ENCODE measurements around the gene C2.
A peak's percentile ranks its signal among the peaks of the same experiment; 100 is the strongest.
"Not testable (repeated sequence)": the region's sequence is repeated elsewhere in the genome, so short reads cannot be mapped to it uniquely, and the experiment has no call there.

The C2 gene

DNA sequence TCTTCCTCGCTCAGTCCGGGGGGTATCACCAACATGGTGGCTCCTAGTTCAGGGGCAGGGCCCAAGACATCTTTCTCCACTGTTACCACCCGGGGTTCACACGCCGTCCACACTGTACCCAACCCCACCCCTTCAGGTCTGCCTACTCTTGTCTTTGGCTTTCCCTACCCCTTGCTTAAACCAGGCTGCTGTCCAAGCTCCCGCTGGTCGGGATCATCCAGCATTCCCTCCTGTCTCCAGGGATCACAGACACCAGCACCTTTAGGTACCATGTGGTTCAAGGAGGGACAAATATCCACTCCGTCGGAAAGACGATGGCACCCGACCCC, 30.9 kb downstream of the C2 start:
- no peak for DNase-seq (ENCODE audit: low read depth)

GRCh38 chr6:31958741-31959739, 31.5 kb downstream of the C2 start, which contains the start of the genes NELFE and SKIC2:
Gene NELFE (minus strand): TSS chr6:31958971. CDS start chr6:31958446, 525 bp downstream.
Gene SKIC2 (plus strand): TSS chr6:31959175. CDS start chr6:31959193, 18 bp downstream.
- peak; percentile 96 for DNase-seq (ENCODE audit: low read depth)

DNA sequence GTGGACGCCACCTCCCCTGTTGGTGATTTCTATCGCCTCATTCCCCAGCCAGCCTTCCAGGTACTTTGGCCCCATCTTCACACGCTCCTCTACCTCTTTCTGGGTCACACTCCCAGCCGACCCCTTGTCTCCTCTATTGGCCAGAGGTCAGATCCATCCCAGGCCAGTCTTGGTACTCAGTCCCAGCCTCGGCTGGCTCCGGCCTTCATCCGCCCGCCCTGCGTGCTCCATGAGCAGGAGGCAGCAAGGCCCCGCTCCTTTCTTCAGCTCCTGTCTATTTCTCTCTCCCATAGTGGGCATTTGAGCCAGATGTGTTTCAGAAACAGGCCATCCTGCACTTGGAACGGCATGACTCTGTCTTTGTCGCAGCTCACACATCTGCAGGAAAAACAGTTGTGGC, 34.1 kb downstream of the C2 start:
- no peak for DNase-seq (ENCODE audit: low read depth)

DNA sequence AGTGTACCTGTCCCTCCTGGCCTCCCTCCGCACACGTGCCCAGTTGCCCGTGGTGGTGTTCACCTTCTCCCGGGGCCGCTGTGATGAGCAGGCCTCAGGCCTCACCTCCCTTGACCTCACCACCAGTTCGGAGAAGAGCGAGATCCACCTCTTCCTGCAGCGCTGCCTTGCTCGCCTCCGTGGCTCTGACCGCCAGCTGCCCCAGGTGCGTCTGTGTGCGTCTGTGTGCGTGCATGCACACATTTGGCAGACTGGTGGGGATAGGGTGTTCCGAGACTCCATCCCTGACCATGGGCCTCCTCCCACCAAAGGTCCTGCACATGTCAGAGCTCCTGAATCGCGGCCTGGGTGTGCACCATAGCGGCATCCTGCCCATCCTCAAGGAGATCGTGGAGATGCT, 36.4 kb downstream of the C2 start:
- no peak for DNase-seq (ENCODE audit: low read depth)

DNA sequence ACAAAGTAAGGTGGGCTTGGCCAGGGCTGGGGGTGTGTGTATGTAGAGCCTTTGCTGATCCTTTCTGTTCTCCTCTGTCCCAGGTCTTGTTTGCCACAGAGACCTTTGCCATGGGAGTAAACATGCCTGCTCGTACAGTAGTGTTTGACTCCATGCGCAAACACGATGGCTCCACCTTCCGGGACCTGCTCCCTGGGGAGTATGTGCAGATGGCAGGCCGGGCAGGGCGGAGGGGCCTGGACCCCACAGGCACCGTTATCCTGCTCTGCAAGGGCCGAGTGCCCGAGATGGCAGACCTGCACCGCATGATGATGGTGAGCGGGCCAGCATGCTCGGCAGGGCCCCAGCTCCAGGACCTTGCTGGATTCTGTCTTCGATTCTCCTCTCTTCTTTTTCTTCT, 38.2 kb downstream of the C2 start:
- no peak for DNase-seq (ENCODE audit: low read depth)

DNA sequence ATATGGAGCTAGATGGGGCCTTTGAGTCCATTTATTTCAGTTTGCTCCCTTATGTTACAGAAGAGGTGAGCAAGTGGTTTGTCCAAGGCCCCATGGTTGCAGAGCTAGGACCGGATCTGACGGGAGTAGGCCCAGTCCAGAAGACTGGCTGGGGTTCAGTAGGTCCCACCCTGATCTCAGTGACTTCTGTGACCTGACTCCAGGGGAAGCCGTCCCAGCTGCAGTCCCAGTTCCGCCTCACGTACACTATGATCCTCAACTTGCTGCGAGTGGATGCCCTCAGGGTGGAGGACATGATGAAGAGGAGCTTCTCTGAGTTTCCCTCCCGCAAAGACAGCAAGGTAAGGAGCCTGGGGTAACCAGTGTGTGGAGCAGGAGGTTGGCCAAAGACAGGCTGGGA, 39.0 kb downstream of the C2 start:
- no peak for DNase-seq (ENCODE audit: low read depth)

GRCh38 chr6:31966997-31967925, 39.7 kb downstream of the C2 start:
- no peak for DNase-seq (ENCODE audit: low read depth)

DNA sequence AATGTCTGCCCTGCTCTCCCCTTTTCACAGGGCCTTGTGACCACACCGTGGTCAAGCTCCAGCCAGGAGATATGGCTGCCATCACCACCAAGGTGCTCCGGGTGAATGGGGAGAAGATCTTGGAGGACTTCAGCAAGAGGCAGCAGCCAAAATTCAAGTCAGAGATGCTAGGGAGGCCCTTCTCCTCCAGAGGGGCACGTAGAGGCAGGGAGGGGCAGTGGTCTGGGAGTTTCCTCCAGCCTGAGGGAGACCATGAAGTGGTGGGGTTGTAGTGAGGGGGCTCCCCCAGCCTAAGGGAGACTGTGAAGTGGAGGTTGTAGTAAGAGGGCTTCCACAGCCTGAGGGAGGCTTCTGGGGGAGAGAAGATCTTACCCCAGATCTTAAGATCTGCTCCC, 40.4 kb downstream of the C2 start:
- no peak for DNase-seq (ENCODE audit: low read depth)

DNA sequence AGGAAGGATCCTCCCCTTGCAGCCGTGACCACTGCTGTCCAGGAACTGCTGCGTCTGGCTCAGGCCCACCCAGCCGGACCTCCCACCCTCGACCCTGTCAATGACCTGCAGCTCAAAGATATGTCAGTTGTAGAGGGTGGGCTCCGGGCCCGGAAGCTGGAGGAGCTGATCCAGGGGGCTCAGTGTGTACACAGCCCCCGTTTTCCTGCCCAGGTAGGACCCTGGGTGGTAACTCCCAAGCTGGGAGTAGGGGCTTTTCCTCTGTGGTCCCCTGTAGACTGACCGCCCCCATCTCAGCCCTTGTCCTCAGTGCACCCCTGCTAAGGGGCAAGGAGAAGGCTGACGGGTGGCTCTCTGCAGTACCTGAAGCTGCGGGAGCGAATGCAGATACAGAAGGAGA, 40.8 kb downstream of the C2 start:
- DNase-seq (ENCODE audit: low read depth) = no peak

DNA sequence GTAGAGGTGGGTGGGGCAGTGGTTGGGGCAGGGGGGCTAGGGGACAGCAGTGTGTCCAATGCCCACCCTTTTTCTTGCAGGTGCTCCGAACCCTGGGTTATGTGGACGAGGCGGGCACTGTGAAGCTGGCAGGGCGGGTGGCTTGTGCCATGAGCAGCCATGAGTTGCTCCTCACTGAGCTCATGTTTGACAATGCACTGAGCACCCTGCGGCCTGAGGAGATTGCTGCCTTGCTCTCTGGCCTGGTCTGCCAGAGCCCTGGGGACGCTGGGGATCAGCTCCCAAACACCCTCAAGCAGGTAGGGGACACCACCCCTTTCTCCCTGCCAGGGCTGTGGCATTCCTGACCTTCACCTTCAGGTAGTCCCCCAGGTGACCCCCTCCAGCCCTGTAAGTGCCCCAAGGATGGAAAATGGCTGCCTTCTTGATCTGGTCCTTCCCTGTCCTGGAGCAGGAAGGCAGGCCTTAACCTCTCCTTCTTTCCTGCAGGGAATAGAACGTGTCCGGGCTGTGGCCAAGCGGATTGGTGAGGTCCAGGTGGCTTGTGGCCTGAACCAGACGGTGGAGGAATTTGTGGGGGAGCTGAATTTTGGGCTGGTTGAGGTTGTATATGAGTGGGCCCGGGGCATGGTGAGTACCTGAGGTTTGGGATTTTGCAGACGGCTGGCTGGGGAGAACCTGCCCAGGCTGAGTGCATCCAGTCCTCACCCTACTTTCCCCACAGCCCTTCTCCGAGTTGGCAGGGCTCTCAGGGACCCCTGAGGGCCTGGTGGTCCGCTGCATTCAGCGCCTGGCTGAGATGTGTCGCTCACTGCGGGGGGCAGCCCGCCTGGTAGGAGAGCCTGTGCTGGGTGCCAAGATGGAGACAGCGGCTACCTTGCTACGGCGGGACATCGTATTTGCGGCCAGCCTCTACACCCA, 41.5 kb downstream of the C2 start:
- no peak for DNase-seq (ENCODE audit: low read depth)

GRCh38 chr6:31969712-31970603, 42.4 kb downstream of the C2 start:
- no peak for DNase-seq (ENCODE audit: low read depth)

DNA sequence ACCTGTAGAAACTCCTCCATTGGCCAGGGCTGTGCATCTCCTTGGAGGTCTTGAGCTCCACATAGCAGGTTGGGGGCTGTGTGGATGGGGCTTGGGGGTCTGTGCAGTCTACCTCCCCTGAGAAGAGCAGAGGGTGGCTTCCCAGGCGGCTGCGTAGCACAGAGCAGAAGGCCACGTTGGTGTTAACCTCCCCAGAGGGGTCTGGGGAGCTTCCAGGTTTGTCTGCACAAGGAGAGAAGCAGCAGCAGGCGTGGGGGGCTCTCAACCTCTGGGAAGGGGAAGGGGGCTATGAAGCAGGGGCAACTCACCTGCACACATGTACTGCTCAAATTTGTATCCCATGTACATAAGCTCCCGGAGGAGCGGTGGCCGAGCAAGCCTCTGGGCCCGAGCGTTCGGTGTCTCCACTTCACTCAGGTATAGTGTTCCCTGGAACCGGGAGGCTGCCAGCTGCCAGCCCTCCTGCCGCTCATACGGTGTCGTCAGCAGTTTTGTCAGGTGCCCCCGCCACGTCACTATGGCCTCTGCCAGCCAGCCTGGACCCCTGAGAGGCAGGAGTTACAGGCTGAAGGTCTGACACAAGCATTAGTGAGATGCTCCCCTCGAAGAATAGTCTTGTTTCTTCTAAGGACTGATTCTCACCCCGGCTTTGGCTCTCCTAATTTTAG, 43.2 kb downstream of the C2 start:
- no peak for DNase-seq (ENCODE audit: low read depth)

- DNase-seq (ENCODE audit: low read depth) = no peak
Measured at GRCh38 chr6:31971279-31971992, 43.9 kb downstream of the C2 start.

GRCh38 chr6:31971993-31972708, 44.6 kb downstream of the C2 start, which contains the start of gene DXO:
Gene DXO (minus strand): TSS chr6:31972138. CDS start chr6:31971675, 463 bp downstream.
- DNase-seq (ENCODE audit: low read depth) = peak; percentile 98

GRCh38 chr6:31972709-31973350, 45.3 kb downstream of the C2 start:
- no peak for DNase-seq (ENCODE audit: low read depth)

DNA sequence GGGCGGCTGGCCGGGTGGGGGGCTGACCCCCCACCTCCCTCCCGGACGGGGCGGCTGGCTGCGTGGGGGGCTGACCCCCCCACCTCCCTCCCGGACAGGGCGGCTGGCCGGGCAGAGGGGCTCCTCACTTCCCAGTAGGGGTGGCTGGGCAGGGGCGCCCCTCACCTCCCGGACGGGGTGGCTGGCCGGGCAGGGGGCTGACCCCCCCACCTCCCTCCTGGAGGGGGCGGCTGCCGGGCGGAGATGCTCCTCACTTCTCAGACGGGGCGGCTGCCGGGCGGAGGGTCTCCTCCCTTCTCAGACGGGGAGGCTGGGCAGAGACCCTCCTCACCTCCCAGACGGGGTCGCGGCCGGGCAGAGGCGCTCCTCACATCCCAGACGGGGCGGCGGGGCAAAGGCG, 48.5 kb downstream of the C2 start:
- not testable (repeated sequence) for DNase-seq (ENCODE audit: low read depth)

- DNase-seq (ENCODE audit: low read depth) = no peak
Measured at GRCh38 chr6:31977816-31978431, 50.4 kb downstream of the C2 start.

DNA sequence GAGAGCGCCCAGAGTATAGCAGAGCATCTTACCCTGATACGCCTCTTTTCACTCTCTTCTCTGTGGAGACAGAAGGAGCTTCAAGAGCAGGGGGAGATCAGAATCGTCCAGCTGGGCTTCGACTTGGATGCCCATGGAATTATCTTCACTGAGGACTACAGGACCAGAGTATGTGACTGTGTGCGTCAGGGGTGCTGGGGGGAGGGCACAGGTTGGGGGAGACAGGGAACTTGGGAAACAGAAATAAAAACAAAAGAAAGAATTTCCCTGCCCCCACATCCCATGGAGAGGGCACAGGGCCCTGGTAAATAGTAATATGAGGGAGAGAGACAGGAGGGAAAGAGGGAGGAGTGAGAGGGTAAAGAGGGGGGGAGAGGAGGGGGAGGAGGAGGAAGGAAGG, 51.3 kb downstream of the C2 start:
- DNase-seq (ENCODE audit: low read depth) = no peak

Data from T-helper 22 cell (primary cell).